Vagina (tissue), 2 donors: ENCODE measurements around the gene ARHGAP35. TPM values are rescaled to one million over a fixed set of nuclear protein-coding genes. Genes with fewer than 3 reads are reported as not detected.
A peak's percentile ranks its signal among the peaks of the same experiment; 100 is the strongest.

Experiments
- DNase-seq, 2 donors: peaks; one replicate each; pipeline ENCODE4 v3.0.0-alpha.2; 2017; ENCODE audit errors: extremely low spot score in 2 of 2
- H3K27ac ChIP-seq: fragments of 200-600 bp; sonication (generic); one replicate; pipeline ENCODE4 v1.5.1; 2019
- H3K27me3 ChIP-seq: fragments of 200-600 bp; sonication (generic); one replicate; pipeline ENCODE4 v1.5.1; 2019
- H3K36me3 ChIP-seq, 2 donors: fragments of 200-600 bp; sonication (generic); one replicate each; pipeline ENCODE4 v1.5.1; 2017 to 2019
- H3K4me1 ChIP-seq: fragments of 200-600 bp; sonication (generic); one replicate; pipeline ENCODE4 v1.5.1; 2019
- H3K4me3 ChIP-seq, 2 donors: fragments of 200-600 bp; sonication (generic); 1 replicate in 1 of 2; 2 replicates in 1 of 2; pipeline ENCODE4 v1.5.1; 2016 to 2019
- H3K9me3 ChIP-seq: fragments of 200-600 bp; sonication (generic); one replicate; pipeline ENCODE4 v1.5.1; 2019
- POLR2A ChIP-seq, 2 donors: fragments of 450-650 bp; IDR thresholded peaks; one replicate each; pipeline ENCODE4 v1.6.1; 2017; ENCODE audit warnings: antibody characterized with exemption in 2 of 2, mild to moderate bottlenecking in 2 of 2, moderate library complexity in 2 of 2
- POLR2AphosphoS5 ChIP-seq, 2 donors: sonication (generic); formaldehyde crosslinking; IDR thresholded peaks; one replicate each; pipeline ENCODE4 v1.9.0; 2017; ENCODE audit warnings: antibody characterized with exemption in 2 of 2, mild to moderate bottlenecking in 2 of 2, low read depth in 1 of 2; ENCODE audit not compliant: insufficient read depth in 1 of 2
- intact Hi-C: fragments of 100-400 bp; cut with DNase I; formaldehyde crosslinking; loops from one replicate; pipeline ENCODE4 v1.15.1; 2023
- total RNA-seq: library from RNA; depleted of rRNA; stranded (reverse); fragments of >200 nt; gene quantifications from one replicate; pipeline ENCODE4 v1.2.3, GENCODE V29; 2016
- TF ChIP-seq, protein P1 (sequence below), 3 experiments: fragments of 450-650 bp in 2 of 3; fragments of 200-600 bp in 1 of 3; sonication (generic) in 1 of 3; IDR thresholded peaks; one replicate each; pipeline ENCODE4 v1.5.1; 2017 to 2019; ENCODE audit warnings: antibody characterized with exemption in 3 of 3, mild to moderate bottlenecking in 2 of 3, moderate library complexity in 2 of 3

Gene ARHGAP35
- total RNA-seq, 1 donor from 2014 or later: 42.5 TPM

DNA sequence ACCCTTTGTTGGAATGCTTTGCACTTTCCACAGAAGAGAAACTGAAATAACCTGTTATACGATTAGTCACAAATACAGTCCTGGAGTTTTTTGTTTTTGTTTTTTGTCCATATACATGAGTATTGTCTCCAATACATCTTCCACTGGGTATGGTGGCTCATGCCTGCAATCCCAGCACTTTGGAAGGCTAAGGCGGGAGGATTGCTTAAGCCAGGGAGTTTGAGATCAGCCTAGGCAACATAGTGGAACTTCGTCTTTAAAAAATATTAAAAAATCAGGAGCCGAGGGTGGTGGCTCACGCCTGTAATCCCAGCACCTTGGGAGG is 35.1 kb upstream of the ARHGAP35 start:
- no peak overlapping the region for H3K27ac ChIP-seq
- H3K27me3 ChIP-seq: no peaks in the 10 kb centered on the region
- TF ChIP-seq POLR2A (IDR thresholded peaks at IDR 0.05) (no peak), POLR2AphosphoS5 (IDR thresholded peaks at IDR 0.05; ENCODE audit: insufficient read depth in 1 of 2, low read depth in 1 of 2) (peak in 1 of 2 donors; percentile 19)
- H3K4me3 ChIP-seq: no peak overlapping the region
- DNase-seq: no peak
- no peaks in the 10 kb centered on the region for H3K36me3 ChIP-seq
- intact Hi-C loops: no loop called here
- H3K9me3 ChIP-seq: no peaks in the 10 kb centered on the region
- peaks cover 23% of the 10 kb centered on the region for H3K4me1 ChIP-seq

DNA sequence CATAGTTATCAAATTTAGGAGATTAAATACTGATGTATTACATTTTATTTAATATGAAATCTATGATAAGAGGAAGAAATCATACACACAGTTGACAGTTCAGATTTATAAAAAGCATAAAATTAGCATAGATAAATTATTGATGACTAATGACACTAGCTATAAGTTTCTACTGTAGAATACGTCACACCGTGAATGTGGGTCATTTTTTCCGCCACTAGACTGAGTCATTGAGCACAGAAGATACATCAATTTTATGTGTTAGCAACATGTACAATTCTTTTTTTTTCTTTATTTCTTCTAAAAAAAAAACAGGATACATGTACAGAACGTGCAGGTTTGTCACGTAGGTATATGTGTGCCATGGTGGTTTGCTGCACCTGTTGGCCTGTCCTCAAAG is 32.3 kb upstream of the ARHGAP35 start:
- H3K36me3 ChIP-seq: no peaks in the 10 kb centered on the region
- no peak overlapping the region for H3K27ac ChIP-seq
- intact Hi-C loops: no loop called here
- TF ChIP-seq, protein P1, sequence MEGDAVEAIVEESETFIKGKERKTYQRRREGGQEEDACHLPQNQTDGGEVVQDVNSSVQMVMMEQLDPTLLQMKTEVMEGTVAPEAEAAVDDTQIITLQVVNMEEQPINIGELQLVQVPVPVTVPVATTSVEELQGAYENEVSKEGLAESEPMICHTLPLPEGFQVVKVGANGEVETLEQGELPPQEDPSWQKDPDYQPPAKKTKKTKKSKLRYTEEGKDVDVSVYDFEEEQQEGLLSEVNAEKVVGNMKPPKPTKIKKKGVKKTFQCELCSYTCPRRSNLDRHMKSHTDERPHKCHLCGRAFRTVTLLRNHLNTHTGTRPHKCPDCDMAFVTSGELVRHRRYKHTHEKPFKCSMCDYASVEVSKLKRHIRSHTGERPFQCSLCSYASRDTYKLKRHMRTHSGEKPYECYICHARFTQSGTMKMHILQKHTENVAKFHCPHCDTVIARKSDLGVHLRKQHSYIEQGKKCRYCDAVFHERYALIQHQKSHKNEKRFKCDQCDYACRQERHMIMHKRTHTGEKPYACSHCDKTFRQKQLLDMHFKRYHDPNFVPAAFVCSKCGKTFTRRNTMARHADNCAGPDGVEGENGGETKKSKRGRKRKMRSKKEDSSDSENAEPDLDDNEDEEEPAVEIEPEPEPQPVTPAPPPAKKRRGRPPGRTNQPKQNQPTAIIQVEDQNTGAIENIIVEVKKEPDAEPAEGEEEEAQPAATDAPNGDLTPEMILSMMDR (IDR thresholded peaks at IDR 0.05): no peak
- TF ChIP-seq POLR2A (IDR thresholded peaks at IDR 0.05): no peak
- no peaks in the 10 kb centered on the region for H3K27me3 ChIP-seq
- DNase-seq: no peak
- H3K4me1 ChIP-seq: no peaks in the 10 kb centered on the region
- H3K4me3 ChIP-seq: no peak overlapping the region
- no peaks in the 10 kb centered on the region for H3K9me3 ChIP-seq

GRCh38 chr19:46830864-46831263 is 29.9 kb upstream of the ARHGAP35 start:
- no peak for DNase-seq
- intact Hi-C loops: no loop called here
- no peak overlapping the region for H3K27ac ChIP-seq

DNA sequence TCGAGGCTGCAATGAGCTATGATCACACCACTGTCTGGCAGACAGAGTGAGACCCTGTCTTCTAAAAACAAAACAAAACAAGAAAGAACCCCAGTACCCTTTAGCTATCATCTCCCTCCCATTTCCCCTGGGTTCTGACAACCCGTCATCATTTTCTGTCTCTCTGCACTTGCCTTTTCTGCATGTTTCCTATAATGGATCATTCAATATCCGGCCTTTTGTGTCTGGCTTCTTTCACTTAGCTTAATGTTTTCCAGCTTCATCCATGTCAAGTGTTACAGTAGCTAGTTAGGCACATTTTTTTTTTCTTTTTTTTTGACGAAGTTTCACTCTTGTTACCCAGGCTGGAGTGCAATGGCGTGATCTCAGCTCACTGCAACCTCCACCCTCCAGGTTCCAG is 26.7 kb upstream of the ARHGAP35 start:
- Histone ChIP-seq H3K9me3 (no peaks in the 10 kb centered on the region), H3K27ac (no peak overlapping the region), H3K36me3 (peaks cover 0 to 14% of the 10 kb centered on the region in 2 donors), H3K4me1 (peaks cover 9% of the 10 kb centered on the region), H3K4me3 (no peak overlapping the region), H3K27me3 (no peaks in the 10 kb centered on the region)
- intact Hi-C loops: no loop called here
- TF ChIP-seq POLR2AphosphoS5 (IDR thresholded peaks at IDR 0.05; ENCODE audit: insufficient read depth in 1 of 2, low read depth in 1 of 2): no peak
- no peak for TF ChIP-seq POLR2A (IDR thresholded peaks at IDR 0.05)
- TF ChIP-seq, protein P1 (IDR thresholded peaks at IDR 0.05): no peak
- DNase-seq: no peak

More at GRCh38 chr19:46830864-46831263, 29.9 kb upstream of the ARHGAP35 start:
- H3K36me3 ChIP-seq: no peaks in the 10 kb centered on the region
- H3K4me1 ChIP-seq: no peaks in the 10 kb centered on the region
- TF ChIP-seq POLR2A (IDR thresholded peaks at IDR 0.05) (no peak), POLR2AphosphoS5 (IDR thresholded peaks at IDR 0.05; ENCODE audit: insufficient read depth in 1 of 2, low read depth in 1 of 2) (no peak)
- TF ChIP-seq, protein P1 (IDR thresholded peaks at IDR 0.05): no peak
- no peak overlapping the region for H3K4me3 ChIP-seq
- no peaks in the 10 kb centered on the region for H3K27me3 ChIP-seq
- no peaks in the 10 kb centered on the region for H3K9me3 ChIP-seq

DNA sequence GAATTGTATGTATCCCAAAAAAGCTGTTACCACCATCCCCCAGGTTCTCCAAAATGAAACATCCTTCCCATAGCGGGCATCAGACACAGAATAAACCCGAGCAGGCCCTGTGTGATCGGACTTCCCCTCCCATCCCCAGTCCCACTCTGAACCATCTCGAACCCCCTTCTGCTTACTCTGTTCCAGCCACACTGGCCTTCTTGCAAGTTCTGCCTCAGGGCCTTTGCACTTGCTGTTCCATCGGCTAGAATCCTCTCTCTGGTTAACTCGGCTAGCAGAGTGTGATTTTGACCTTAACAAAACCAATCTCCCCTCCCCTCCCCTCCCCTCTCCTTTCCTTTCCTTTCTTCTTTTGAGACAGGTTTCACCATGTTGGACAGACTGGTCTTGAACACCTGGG is 25.8 kb upstream of the ARHGAP35 start:
- intact Hi-C loops: no loop called here
- H3K36me3 ChIP-seq: peaks cover 0 to 14% of the 10 kb centered on the region in 2 donors
- H3K4me1 ChIP-seq: peaks cover 14% of the 10 kb centered on the region
- no peaks in the 10 kb centered on the region for H3K9me3 ChIP-seq
- no peak overlapping the region for H3K4me3 ChIP-seq
- DNase-seq: no peak
- no peaks in the 10 kb centered on the region for H3K27me3 ChIP-seq
- H3K27ac ChIP-seq: no peak overlapping the region
- TF ChIP-seq POLR2AphosphoS5 (IDR thresholded peaks at IDR 0.05; ENCODE audit: insufficient read depth in 1 of 2, low read depth in 1 of 2) (no peak), POLR2A (IDR thresholded peaks at IDR 0.05) (no peak)
- TF ChIP-seq, protein P1 (IDR thresholded peaks at IDR 0.05): no peak

- intact Hi-C loops: no loop called here
- Histone ChIP-seq H3K36me3 (peaks cover 0 to 21% of the 10 kb centered on the region in 2 donors), H3K9me3 (no peaks in the 10 kb centered on the region), H3K27ac (no peak overlapping the region), H3K4me1 (peaks cover 22% of the 10 kb centered on the region), H3K4me3 (no peak overlapping the region), H3K27me3 (no peaks in the 10 kb centered on the region)
- TF ChIP-seq, protein P1 (IDR thresholded peaks at IDR 0.05): no peak
- TF ChIP-seq POLR2A (IDR thresholded peaks at IDR 0.05): no peak
- no peak for TF ChIP-seq POLR2AphosphoS5 (IDR thresholded peaks at IDR 0.05; ENCODE audit: insufficient read depth in 1 of 2, low read depth in 1 of 2)
- no peak for DNase-seq
Measured at GRCh38 chr19:46838160-46838559, 22.6 kb upstream of the ARHGAP35 start.
